Left kidney (tissue), 2 donors: ENCODE results near the gene CLMN. TPM values are rescaled to one million over a fixed set of nuclear protein-coding genes. Genes with fewer than 3 reads are reported as not detected.
"Not testable (repeated sequence)": the region's sequence is repeated elsewhere in the genome, so short reads cannot be mapped to it uniquely, and the experiment has no call there.

Experiments
- DNase-seq: peaks from one replicate; pipeline ENCODE4 v3.0.0-alpha.2; 2013
- polyA plus RNA-seq: library from polyadenylated mRNA; unstranded; fragments of 120-200 nt; gene quantifications from one replicate; pipeline ENCODE4 v1.2.1, GENCODE V29; 2013; ENCODE audit not compliant: insufficient read length

The CLMN gene
- polyA plus RNA-seq, 1 donor, result 32.8 TPM

DNA sequence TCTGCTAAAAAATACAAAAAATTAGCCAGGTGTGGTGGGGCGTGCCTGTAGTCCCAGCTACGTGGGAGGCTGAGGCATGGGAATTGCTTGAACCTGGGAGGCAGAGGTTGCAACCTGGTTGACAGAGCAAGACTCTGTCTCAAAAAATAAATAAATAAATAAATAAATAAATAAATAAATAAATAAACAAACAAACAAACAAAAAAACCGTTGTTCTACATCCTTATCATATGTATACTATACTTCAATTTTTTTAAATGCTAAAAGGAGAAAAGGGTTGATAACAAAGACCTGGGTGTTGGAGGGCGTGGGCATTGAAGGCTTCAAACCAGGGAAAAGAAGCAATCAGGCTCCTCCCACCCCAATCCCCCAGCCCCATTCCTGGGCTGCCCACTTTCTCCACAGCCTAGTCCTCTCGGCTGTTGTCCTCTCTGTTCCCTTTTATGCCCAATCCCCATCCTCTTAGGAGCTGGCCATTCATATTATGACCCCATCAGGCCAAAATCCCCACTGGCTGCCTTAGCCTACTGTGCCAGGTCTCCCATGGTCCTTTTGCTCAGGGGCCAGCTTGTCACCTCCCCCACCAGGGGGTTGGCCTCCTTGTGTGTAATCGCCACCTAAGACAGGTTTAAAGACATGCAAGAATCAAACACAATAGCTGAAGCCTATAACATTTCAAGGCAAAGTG is 30.2 kb downstream of the CLMN start:
- DNase-seq, result no peak

DNA sequence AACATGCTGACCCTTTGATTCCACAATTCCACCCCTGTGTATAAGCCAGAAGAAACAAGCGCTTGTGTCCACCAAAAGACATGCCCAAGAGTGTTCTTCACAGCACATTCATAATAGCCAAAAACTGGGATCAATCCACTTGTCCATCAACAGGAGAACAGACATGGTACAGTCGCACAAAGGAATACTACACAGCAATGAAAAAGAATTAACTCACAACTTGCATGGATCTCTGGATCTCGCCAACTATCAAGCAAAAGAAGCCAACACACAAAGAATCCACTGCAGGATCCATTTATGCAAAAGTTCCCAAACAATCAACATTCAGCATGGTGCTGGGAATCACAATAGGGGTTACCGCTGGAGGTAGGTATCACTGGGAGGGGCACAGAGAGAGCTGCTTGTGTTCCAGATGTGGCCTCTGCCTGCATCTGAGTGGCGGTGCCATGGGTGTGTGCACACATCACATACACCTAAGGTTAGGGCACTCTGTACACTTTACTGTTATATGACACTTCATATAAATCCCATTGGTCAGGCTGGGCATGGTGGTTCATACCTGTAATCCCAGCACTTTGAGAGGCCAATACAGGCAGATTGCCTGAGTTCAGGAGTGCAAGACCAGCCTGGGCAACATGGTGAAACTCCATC is 30.9 kb downstream of the CLMN start:
- no peak for DNase-seq

DNA sequence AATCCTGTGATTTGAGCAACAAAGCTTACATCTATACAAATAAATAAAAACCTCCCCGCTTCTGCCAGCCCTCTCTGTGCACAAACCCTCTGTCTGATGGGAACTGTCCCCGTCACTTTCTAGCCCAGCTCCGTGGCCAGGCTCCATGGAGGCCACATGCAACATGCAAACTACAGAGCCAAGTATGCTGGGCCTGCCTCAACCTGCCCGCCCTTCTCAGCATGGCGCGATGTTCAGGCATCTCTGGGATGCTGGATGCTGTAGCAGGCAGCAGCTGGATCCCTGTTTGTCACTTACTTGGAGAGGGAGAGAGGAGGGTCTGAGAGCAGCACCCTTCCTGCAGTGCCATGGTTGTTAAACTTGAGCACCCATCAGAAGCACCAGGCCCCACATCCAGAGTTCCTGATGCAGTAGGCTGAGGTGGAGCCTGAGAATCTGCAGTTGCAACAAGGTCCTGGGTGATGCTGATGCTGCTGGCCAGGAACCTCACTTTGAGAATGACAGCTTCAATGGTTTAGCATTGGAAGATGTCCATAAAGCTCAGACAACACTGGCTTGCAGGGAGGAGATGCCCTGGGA is 32.4 kb downstream of the CLMN start:
- no peak for DNase-seq

DNA sequence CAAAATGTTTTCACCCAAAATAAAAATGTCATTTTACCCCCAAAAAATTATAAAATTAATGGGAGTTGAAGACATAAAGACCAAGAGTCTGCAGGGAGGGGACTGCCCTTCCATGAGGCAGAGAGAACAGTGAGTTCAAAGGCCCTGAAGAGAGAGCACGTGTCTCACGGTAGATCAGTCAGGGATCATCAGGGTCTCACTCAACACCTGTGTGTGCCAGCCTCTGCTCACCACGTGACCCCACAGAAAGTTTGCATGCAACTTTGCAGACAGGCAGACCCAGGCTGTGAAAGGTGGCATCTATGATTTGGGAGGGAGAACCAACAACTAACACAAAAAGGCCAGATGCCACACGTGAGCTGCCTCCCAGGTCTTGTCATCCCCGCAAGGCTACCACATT is 33.1 kb downstream of the CLMN start:
- DNase-seq, result no peak

DNA sequence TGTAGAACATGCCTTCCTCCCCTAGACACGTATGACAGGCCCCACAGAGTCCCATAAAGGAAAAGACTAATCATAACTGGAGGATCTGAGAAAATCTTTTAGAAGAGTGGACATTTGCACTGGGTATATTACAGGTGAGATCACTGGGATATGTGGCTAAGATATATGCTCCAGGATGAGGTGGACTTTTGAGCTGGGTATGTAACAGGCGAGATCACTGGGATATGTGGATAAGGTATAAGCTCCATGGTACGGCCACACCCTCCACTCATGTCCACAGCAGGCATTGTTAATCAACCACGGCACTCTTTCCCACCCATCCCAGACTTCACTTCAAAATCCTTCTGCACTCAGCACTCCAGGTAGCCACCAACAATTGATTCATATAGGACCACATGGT is 34.1 kb downstream of the CLMN start:
- DNase-seq, result no peak

DNA sequence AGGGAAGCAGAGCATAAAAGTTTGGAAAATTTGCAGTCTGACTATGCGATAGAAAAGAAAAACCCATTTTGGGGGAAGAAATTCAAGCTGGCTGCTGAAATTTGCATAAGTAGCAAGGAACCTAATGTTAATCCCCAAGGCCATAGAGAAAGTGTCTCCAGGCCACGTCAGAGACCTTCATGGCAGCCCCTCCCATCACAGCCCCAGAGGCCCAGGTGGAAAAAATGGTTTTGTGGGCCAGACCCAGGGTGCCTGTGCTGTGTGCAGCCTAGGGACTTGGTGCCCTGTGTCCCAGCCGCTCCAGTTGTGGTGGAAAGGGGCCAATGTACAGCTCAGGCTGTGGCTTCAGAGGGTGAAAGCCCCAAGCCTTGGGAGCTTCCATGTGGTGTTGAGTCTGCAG is 35.9 kb downstream of the CLMN start:
- not testable (repeated sequence) for DNase-seq

DNA sequence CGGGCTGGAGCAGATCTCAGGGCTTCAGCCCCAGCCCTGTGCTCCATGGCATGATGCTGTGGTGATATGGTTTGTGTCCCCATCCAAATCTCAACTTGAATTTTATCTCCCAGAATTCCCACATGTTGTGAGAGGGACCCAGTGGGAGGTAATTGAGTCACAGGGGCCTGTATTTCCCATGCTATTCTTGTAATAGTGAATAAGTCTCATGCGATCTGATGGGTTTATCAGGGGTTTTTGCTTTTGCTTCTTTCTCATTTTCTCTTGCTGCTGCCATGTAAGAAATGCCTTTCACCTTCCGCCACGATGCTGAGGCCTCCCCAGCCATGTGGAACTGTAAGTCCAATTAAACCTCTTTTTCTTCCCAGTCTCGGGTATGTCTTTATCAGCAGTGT is 36.7 kb downstream of the CLMN start:
- DNase-seq, result not testable (repeated sequence)

DNA sequence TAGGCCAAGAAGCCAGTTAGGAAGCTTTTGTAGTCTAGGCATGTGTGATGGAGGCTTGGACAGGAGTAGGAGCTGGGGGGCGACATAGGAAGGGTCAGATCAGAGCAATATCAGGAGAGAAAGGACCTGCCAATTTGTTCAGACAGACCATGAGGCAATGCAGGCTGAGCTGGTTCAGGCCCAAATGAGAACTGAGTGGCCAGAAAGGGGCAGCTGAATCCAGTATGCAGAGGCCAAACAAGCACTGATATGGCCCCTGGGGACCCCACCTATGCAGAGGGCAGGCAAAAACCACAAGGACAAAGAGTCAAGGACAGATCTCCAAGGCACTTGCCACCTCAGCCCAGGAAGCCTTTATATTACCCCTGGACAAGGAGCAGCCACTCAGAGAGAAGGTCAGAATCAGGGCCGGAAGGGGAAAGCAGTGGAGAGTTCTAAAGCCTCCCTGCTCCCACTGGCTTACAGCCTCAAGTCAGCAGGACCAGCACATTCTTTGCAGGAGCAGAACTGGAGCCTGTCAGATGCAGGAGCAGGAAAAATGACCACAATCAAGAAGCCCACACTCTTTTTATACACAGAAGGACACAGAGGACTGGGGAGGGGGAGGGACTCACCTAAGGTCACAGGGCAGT is 37.2 kb downstream of the CLMN start:
- DNase-seq, result no peak

DNA sequence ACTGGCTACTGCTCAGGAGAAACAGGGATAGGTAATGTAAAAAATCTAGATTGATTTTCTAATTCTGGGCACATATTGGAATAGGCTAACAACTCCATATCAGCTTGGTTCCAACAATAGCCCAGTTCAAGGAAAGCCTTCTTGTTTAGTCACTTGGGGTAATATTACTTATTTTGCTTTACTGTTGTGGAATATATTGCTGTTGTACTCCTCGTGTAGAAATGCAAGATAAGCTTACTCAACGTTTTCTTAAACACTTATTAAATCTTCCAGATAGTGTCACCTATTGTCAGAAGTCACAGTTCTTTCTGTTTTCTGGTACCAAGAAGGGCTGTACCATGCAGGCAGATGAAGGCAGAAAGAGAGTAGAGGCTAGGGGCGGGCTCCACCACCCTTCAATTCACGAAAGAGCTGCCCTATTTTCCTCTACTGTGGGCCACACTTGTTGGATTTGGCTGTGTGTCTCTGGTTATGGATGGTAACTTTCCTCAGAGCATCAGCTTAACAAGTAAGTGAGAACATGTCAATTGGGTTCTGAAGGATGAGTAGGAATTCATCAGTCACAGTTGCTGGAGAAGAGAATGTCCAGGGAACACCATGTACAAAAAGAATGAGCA is 38.0 kb downstream of the CLMN start:
- no peak for DNase-seq

DNA sequence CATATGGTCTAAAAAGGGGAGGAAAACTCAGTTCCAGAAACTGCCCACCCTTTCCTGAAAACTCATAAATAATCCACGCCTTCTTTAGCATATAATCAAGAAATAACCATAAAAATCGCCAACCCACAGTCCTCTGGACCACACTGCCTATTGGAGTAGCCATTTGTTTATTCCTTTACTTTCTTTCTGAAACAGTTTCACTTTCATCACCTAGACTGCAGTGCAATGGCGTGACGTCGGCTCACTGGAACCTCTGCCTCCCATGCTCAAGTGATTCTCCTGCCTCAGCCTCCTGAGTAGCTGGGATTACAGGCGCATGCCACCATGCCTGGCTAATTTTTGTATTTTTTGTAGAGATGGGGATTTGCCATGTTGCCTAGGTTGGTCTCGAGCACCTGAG is 44.2 kb downstream of the CLMN start:
- no peak for DNase-seq

DNA sequence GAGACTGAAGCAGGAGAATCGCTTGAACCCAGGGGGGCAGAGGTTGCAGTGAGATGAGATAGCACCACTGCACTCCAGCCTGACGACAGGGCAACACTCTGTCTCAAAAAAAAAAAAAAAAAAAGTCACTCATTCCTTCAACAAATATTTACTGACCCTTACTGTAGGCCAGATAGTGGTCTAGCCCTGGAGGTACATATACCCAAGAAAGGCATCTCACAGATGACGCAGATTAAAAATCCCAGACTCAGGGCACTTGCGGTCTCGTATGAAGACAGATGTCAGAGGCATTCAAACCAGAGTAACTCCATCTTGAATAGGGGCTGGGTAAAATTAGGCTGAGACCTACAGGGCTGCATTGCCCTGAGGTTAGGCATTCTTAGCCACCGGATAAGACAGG is 44.8 kb downstream of the CLMN start:
- DNase-seq, result no peak

DNA sequence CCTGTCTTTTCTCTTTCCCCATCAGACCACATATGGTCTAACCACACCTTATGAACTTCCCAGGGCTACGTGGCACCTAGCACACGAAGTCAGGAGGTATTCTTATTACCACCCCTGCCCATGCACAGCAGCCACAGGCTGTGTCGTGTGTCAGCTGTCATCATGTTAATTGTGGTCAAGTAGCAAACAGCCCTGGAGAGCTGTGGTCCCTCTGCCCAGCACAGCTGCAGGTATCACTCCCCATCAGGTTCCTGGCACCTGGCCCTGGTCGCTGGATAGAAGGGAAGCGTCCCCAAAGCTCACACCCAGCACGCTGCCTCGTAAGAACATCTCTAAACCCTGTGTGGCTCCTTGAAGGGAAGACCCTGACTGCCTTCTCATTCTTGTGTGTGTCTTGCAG is 45.4 kb downstream of the CLMN start:
- no peak for DNase-seq

DNA sequence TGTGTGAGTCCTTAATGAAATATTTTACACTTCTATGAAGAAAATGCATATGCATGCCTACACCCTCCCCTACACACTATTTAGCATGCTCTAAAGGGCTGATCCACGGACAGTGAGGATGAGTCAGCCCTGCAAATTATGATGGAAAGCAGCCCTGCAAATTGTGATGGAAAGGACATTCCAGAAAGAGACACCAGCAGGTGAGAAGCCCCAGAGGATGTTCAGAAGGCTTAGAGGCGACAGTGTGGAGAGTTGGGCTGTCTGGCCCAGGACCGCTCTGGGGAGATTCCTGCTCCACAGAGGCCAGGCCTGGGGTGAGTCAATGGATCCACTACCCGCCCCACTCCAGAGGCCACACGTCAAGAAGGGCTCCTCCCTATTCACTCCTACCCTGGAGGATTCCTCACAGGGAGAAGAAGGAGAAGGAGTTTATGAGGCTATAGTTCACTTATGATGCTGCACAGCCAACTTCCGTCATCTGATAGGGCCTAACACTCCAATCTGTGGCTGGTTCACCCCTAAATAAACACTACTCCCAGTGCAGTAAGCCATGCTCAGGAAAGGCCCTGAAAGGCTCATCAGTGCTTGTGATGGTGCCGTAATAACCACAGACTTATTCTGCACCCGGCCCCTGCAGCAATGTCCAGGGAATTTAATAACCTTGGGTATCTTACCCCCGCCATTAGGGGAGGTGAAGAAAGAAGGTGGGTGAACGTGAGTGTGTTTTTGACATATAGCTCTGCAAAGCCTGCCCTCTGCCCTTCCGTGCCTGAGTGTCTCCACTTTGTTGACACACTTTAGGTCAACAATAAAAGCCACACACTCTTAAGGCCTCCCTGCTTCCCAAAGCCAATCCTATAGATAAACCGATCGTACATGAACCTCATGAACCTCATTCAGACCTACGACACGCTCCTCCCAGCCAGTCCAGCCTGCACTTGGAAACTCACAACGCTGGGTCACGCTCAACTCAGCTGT is 46.4 kb downstream of the CLMN start:
- DNase-seq, result no peak

DNA sequence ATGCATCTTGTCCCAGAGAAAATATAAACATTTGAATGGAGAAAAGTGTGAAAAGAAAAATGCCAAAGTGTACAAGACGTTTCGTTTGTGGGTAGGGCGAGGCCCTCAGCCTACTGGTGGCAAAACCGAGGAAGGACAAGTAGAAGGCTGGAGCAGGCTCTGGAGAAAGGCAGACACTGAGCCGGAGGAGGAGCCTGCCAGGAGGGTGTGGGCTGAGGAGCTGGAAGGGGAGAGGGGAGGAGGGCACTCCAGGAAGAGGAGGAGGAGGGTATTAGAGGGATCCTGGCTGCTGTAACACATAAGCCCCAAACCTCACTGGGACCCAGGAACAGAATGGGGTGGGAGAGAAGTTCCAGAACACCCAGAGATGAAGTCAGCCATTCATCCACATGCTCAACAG is 47.7 kb downstream of the CLMN start:
- DNase-seq, result no peak

DNA sequence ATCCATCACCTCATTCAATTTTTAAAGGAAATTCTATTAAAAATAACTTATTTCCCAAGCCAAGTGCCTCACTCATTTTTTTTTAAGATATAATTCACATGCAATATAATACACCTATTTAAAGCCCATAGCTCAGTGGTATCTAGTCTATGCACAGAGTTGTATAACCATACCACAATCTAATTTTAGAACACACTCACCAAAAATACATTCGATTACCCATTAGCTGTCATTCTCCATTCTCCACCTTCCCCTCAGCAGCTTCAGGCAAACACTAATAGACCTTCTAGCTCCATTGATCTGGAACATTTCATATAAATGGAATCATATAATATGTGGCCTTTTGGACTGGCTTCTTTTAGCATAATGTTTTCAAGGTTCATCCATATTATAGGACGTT is 49.5 kb downstream of the CLMN start:
- no peak for DNase-seq

DNA sequence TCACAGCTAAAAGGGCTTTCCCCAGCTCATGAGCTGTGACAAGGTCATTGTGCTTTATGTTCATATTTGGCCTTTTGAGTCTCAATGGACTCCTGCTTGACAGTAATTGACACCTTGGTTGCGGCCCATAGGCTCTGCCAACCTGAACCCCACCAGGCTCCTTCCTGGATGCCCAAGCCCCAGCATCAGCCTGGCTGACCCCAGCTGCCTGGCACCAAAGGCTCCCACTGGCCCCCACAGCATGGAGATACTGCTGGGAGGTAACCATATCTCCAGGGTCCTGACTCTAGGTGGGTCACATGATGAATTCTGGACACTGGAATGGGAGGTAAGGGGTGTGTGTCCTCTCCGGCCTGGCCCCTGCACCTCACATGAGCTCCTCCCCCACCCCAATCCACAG is 50.2 kb downstream of the CLMN start:
- DNase-seq, result no peak

DNA sequence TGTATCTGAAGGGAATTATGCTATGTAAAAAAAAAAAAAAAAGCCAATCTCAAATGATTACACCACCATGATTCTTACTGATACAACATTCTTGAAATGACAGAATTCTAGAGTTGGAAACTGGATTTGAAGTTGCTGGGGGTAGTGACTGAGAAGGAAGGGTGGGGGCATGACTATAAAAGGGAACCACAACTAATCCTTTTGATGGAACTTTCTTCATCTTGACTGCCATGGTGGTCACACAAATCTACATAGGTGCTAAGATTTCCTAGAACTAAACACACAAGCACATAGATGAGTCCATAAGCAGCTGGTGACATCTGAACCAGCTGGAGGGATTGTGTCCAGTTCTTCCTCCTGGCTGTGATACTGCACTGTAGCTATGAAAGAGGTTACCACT is 51.4 kb downstream of the CLMN start:
- DNase-seq, result no peak

DNA sequence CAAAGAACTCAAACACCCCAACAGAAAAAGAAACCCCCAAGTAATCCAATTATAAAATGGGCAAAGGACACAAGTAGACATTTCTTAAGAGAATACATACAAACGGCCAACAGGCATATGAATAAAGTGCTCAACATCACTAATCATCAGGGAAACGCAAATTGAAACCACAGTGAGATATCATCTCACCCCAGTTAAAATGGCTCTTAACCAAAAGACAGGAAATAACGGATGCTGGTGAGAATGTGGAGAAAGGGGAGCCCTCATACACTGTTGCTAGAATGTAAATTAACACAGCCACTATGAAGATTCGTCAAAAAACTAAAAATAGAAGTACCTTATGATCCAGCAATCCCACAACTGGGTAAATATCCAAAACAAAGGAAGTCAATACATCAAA is 52.4 kb downstream of the CLMN start:
- DNase-seq, result no peak

DNA sequence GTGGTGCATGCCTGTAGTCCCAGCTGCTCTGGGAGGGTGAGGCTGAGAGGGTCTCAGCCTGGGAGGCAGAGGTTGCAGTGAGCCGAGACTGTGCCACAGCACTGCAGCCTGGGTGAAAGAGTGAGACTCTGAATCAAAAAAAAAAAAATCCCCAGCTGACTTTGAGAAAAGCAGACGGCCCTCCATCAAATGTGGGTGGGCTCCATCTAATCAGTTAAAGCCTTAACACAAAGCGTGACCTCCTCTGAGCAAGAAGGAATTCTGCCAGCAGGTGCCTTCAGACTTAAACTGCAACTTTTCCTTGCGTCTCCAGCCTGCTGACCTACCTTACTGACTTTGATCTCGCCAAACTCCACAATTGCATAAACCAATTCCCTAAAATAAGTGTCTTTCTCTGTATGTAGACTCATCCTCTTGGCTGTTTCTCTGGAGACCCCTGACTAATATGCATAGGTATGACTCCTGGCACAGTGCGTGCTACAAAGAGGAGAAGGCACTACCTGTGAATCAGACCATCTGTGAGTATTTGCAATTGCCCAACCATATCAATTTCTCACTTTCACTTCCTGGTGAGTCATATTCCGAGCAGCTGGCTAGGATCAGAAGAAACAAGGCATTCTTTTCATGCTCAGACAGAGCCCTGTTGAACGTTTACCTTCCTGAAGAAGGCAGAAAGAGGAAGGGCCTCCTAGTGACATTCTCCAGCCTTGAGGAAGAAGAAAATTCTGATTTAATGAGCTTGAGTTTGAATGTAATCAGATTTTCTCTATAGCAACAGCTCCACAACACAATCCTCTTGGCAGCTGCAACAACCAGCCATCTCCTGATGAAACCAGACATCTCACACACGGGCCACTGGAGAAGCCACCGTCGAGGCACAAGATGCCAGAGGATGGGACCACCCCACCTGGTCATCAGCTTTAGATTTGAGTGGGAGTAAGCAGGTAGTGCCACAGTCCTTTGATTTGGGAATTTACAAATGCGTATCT is 54.3 kb downstream of the CLMN start:
- DNase-seq, result no peak

DNA sequence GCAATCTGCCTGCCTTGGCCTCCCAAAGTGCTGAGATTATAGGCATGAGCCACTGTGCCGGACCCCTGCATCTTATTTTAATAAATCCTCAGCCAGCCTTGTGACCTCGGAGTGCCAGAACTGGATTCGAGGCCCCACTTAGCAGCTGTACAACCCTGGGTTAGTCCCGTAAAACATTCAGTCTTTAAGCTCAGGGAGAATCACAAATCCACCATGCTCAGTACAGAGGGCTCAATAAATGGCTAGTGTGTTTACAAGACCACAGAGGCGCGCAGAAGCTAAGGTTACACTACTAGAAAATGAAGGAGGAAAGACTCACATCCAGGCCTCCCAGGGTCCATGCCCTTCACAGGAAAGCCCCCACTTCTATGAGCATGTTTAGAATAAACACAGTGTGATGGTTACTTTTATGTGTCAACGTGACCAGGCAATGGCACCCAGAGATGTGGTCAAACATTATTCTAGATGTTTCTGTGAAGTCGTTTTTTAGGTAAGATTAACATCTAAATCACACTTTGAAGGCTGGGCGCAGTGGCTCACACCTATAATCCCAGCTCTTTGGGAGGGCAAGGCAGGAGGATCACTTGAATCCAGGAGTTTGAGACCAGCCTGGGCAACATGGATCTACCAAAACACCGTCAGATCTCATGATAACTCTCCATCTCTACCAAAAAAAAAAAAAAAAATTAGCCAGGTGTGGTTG is 55.3 kb downstream of the CLMN start:
- DNase-seq, result no peak
